ENCODE results near the gene GOLPH3.

DNA sequence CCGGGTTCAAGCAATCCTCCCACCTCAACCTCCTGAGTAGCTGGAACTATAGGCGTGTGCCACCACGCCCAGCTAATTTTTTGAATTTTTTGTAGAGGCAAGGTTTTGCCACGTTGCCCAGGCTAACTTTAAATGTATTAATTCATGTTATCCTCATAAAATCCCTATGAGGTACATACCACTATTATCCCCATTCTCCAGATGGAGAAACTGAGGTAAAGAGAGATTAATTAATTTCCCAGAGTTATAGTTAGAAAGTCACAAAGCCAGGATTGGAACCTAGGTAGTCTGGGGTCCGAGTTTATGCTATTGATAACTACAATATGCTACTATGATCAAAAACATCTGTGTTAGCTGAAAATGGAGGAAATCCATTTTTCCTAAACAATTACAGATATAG is 31.9 kb upstream of the GOLPH3 start:
- no peak for TF ChIP-seq ZNF843 (tag by site-specific recombination; IDR thresholded peaks at IDR 0.05)
- TF ChIP-seq, protein P1, sequence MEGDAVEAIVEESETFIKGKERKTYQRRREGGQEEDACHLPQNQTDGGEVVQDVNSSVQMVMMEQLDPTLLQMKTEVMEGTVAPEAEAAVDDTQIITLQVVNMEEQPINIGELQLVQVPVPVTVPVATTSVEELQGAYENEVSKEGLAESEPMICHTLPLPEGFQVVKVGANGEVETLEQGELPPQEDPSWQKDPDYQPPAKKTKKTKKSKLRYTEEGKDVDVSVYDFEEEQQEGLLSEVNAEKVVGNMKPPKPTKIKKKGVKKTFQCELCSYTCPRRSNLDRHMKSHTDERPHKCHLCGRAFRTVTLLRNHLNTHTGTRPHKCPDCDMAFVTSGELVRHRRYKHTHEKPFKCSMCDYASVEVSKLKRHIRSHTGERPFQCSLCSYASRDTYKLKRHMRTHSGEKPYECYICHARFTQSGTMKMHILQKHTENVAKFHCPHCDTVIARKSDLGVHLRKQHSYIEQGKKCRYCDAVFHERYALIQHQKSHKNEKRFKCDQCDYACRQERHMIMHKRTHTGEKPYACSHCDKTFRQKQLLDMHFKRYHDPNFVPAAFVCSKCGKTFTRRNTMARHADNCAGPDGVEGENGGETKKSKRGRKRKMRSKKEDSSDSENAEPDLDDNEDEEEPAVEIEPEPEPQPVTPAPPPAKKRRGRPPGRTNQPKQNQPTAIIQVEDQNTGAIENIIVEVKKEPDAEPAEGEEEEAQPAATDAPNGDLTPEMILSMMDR (tag by site-specific recombination; IDR thresholded peaks at IDR 0.05): no peak
- TF ChIP-seq ZNF366 (tag by site-specific recombination; conservative IDR thresholded peaks at IDR 0.05): no peak
- no peak for TF ChIP-seq ZEB2 (tag by site-specific recombination; IDR thresholded peaks at IDR 0.05)
- TF ChIP-seq, protein P2, sequence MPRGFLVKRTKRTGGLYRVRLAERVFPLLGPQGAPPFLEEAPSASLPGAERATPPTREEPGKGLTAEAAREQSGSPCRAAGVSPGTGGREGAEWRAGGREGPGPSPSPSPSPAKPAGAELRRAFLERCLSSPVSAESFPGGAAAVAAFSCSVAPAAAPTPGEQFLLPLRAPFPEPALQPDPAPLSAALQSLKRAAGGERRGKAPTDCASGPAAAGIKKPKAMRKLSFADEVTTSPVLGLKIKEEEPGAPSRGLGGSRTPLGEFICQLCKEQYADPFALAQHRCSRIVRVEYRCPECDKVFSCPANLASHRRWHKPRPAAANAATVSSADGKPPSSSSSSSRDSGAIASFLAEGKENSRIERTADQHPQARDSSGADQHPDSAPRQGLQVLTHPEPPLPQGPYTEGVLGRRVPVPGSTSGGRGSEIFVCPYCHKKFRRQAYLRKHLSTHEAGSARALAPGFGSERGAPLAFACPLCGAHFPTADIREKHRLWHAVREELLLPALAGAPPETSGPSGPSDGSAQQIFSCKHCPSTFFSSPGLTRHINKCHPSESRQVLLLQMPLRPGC (tag by site-specific recombination; IDR thresholded peaks at IDR 0.05): no peak
- TF ChIP-seq KLF1 (tag by site-specific recombination; IDR thresholded peaks at IDR 0.05): no peak
- no peak for TF ChIP-seq TCF7L2 (IDR thresholded peaks at IDR 0.05; ENCODE audit: borderline replicate concordance, low read depth, low read length)
- TF ChIP-seq, protein P3, sequence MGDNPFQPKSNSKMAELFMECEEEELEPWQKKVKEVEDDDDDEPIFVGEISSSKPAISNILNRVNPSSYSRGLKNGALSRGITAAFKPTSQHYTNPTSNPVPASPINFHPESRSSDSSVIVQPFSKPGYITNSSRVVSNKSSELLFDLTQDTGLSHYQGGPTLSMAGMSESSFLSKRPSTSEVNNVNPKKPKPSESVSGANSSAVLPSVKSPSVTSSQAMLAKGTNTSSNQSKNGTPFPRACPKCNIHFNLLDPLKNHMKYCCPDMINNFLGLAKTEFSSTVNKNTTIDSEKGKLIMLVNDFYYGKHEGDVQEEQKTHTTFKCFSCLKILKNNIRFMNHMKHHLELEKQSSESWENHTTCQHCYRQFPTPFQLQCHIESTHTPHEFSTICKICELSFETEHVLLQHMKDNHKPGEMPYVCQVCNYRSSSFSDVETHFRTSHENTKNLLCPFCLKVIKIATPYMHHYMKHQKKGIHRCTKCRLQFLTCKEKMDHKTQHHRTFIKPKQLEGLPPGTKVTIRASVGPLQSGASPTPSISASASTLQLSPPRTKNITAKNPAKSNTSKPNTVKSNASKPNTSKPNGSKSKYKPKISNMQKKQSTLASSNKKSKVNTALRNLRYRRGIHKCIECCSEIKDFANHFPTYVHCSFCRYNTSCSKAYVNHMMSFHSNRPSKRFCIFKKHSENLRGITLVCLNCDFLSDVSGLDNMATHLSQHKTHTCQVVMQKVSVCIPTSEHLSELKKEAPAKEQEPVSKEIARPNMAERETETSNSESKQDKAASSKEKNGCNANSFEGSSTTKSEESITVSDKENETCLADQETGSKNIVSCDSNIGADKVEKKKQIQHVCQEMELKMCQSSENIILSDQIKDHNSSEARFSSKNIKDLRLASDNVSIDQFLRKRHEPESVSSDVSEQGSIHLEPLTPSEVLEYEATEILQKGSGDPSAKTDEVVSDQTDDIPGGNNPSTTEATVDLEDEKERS (tag by site-specific recombination; IDR thresholded peaks at IDR 0.05): no peak
- TF ChIP-seq ZNF777 (tag by site-specific recombination; IDR thresholded peaks at IDR 0.05; ENCODE audit: borderline replicate concordance): no peak
